Neural crest cell (in vitro differentiated cells): ENCODE data around the gene TNFSF12. TPM values are rescaled to one million over a fixed set of nuclear protein-coding genes. Genes with fewer than 3 reads are reported as not detected.

Experiments used
- DNase-seq: peaks from one replicate; pipeline ENCODE4 v3.0.0; 2021; ENCODE audit warnings: low read depth, mixed read lengths, low spot score
- H3K27ac Mint-ChIP-seq: one replicate; pipeline ENCODE4 v1.8.0; 2021; ENCODE audit warnings: mild to moderate bottlenecking, mixed read lengths; ENCODE audit not compliant: unreplicated experiment
- H3K27me3 Mint-ChIP-seq: 2 replicates; pipeline ENCODE4 v1.8.0; 2021; ENCODE audit warnings: low read depth, mild to moderate bottlenecking, mixed read lengths
- H3K36me3 Mint-ChIP-seq: 2 replicates; pipeline ENCODE4 v1.8.0; 2021; ENCODE audit warnings: low read depth, mild to moderate bottlenecking, mixed read lengths
- H3K4me1 Mint-ChIP-seq: 2 replicates; pipeline ENCODE4 v1.8.0; 2021; ENCODE audit warnings: mixed read lengths
- H3K4me3 Mint-ChIP-seq: one replicate; pipeline ENCODE4 v1.8.0; 2021; ENCODE audit warnings: mild to moderate bottlenecking, mixed read lengths
- H3K9me3 Mint-ChIP-seq: 2 replicates; pipeline ENCODE4 v1.8.0; 2021; ENCODE audit warnings: mixed read lengths
- CTCF ChIP-seq: fragments of 200-600 bp; sonication (generic); conservative IDR thresholded peaks from 2 replicates; pipeline ENCODE4 v1.5.0; 2021; ENCODE audit warnings: antibody characterized with exemption, mild to moderate bottlenecking
- total RNA-seq: library from RNA; stranded (reverse); gene quantifications from 2 replicates; pipeline ENCODE4 v1.2.1, GENCODE V29; 2021

The TNFSF12 gene
- total RNA-seq, 1 donor from 2014 or later = 5.4 TPM

- no peak for DNase-seq
- Mint-ChIP-seq H3K4me1 (peaks cover 11% of the 10 kb centered on the region), H3K9me3 (no peaks in the 10 kb centered on the region), H3K36me3 (no peaks in the 10 kb centered on the region), H3K27ac (peak overlapping the region; percentile 32), H3K4me3 (peak overlapping the region; percentile 70), H3K27me3 (peaks cover 9% of the 10 kb centered on the region)
- no peak for TF ChIP-seq CTCF
Observed at GRCh38 chr17:7549401-7550055, 670 bp downstream of the TNFSF12 start.

GRCh38 chr17:7550344-7550743 lies 1.5 kb downstream of the TNFSF12 start:
- Mint-ChIP-seq H3K4me1 (peaks cover 11% of the 10 kb centered on the region), H3K9me3 (no peaks in the 10 kb centered on the region), H3K27ac (no peak overlapping the region), H3K4me3 (peak overlapping the region; percentile 70), H3K36me3 (no peaks in the 10 kb centered on the region), H3K27me3 (peaks cover 9% of the 10 kb centered on the region)
- no peak for TF ChIP-seq CTCF
- no peak for DNase-seq

- no peaks in the 10 kb centered on the region for H3K36me3 Mint-ChIP-seq
- no peaks in the 10 kb centered on the region for H3K9me3 Mint-ChIP-seq
- no peak for DNase-seq
- H3K27ac Mint-ChIP-seq = no peak overlapping the region
- TF ChIP-seq CTCF = no peak
- peaks cover 11% of the 10 kb centered on the region for H3K4me1 Mint-ChIP-seq
- H3K27me3 Mint-ChIP-seq = peaks cover 9% of the 10 kb centered on the region
- H3K4me3 Mint-ChIP-seq = no peak overlapping the region
Observed at GRCh38 chr17:7551396-7551795, 2.5 kb downstream of the TNFSF12 start.

- H3K9me3 Mint-ChIP-seq = no peaks in the 10 kb centered on the region
- no peak for DNase-seq
- peaks cover 9% of the 10 kb centered on the region for H3K27me3 Mint-ChIP-seq
- TF ChIP-seq CTCF = no peak
- H3K36me3 Mint-ChIP-seq = no peaks in the 10 kb centered on the region
- H3K4me1 Mint-ChIP-seq = peaks cover 11% of the 10 kb centered on the region
- peak overlapping the region; percentile 76 for H3K27ac Mint-ChIP-seq
- no peak overlapping the region for H3K4me3 Mint-ChIP-seq
Observed at GRCh38 chr17:7552621-7553051, 3.8 kb downstream of the TNFSF12 start.

- H3K9me3 Mint-ChIP-seq = no peaks in the 10 kb centered on the region
- peaks cover 15% of the 10 kb centered on the region for H3K4me1 Mint-ChIP-seq
- DNase-seq = no peak
- no peak for TF ChIP-seq CTCF
- H3K27ac Mint-ChIP-seq = no peak overlapping the region
- no peaks in the 10 kb centered on the region for H3K36me3 Mint-ChIP-seq
- peaks cover 7% of the 10 kb centered on the region for H3K27me3 Mint-ChIP-seq
- no peak overlapping the region for H3K4me3 Mint-ChIP-seq
Observed at GRCh38 chr17:7553356-7553755, 4.5 kb downstream of the TNFSF12 start.
